Measurements from ENCODE around the gene CNOT8. TPM values are rescaled to one million over a fixed set of nuclear protein-coding genes. Genes with fewer than 3 reads are reported as not detected.
A peak's percentile ranks its signal among the peaks of the same experiment; 100 is the strongest.
"Not testable (repeated sequence)": the region's sequence is repeated elsewhere in the genome, so short reads cannot be mapped to it uniquely, and the experiment has no call there.

CNOT8 gene
- polyA plus RNA-seq (2013, experiment 1 of 2; ENCODE audit: insufficient read length) = 47.1 TPM
- polyA plus RNA-seq (2013, experiment 2 of 2; ENCODE audit: insufficient read length) = 51.2 TPM

DNA sequence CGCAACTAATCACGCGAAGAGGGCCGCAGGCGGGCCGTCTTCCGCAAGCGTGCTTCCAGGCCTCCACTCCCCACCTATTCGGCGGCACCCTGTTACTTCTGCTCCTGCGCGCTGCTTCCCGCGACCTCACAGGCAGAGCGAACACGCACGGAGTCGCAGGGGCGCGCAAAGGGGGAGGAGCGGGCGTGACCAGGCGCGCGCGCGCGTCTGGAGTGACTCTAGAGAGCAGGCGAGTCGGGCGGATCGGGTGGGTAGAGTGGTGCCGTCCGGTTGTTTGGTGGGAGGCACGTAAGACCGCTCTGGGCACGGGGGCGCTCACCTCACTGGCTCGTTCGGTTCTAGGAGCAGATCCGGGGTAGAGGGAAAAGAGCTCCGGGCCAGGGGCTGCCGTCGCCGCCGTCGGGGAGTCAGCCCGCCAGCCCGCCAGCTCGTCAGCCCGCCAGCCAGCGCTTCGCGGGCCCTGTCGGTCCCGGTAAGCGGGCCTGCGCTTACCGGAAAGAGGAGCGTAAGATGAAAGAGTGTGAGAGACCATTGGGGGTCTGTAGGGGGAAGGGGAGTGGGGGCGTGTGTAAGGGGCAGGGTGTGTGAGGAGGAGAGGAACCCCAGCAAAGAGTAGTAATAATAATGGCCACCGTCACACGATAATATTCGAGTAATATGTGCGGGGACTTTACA lies at the start of gene CNOT8:
TSS of gene CNOT8 (plus strand) at position 331 of the 675 bp plus-strand sequence. CDS start 4,652 bp downstream, outside the sequence.
- DNase-seq = peak; percentile 98

DNA sequence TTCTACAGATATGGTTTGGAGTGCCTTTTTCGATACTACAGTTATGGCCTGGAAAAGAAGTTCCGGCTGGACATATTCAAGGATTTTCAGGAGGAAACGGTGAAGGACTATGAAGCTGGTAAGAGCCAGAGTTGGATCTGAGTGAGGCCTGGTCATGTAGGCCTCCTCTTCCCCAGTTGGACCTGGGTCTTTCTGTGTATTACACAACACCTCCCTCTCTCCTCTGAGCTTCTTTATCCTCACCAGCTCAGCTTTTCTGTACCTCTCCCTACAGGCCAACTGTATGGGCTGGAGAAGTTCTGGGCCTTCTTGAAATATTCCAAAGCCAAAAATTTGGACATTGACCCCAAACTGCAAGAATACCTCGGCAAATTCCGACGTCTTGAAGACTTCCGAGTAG lies 47.2 kb upstream of the CNOT8 start:
- no peak for DNase-seq

DNA sequence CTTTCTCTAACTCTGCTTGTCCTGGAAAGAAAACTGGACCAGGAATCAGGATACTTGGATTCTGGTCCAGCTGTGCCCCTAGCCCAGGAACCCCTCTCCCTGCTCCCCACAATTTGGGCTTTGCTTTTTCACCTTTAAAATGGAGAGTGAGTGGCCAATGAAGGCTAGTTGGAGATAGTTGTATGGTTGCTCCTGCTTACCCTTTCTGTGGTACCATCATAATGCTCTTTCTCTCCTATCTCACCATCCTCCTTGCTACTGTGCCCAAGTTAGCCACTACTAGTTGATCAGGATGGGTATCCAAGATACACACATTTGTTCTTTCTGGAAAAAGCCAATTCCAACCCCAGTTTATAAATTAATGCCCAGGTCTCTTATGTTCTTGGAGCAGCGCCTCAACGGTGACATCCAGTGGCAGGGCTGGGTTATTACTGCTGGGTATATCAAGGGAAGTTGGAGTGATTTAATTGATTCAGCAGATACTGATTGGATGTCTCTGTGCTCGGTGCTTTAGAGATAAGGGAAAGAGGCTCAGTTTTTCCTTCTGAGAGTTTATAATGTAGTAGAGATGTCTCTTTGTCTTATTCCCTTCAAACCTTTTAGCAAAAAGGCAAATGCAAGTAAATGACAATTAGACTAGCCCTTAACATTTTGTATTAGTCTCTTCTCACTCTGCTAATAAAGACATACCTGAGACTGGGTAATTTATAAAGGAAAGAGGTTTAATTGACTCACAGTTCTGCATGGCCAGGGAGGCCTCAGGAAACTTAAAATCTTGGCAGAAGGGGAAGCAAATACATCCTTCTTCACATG lies 46.6 kb upstream of the CNOT8 start:
- peak; percentile 67 for DNase-seq

DNA sequence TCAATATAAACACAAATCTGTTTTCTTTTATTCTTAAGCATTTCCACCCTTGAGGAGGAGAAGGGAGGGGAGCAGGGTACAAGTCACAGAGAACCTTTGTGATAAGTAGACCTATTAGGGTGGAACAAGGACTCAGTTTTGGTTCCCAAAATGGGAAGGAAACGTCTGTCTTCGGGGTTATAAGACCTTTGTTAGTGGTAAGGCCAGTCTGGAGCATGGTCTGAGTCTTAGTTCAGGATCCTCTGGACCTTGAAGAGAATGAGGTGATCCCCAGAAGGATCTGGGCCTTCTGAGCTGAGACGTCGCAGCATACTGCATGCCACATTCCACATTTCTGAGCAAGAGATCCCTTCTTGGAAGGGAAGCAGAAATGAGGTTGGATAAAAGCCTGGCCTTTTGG lies 45.3 kb upstream of the CNOT8 start:
- no peak for DNase-seq

DNA sequence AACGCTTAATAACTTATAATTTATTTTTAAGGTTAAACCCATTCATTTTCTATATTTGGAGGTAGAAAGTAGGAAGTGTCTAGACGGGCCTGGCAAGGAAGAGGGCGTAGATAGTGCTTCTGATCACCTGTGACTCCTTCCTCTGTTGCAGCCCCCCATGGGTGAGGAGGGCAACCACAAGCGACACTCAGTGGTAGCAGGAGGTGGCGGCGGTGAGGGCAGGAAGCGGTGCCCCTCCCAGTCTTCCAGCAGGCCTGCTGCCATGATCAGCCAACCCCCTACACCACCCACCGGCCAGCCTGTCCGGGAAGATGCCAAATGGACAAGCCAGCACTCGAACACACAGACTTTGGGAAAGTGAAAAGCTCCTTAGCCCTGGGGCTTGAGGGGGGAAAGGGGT lies 44.7 kb upstream of the CNOT8 start:
- no peak for DNase-seq

DNA sequence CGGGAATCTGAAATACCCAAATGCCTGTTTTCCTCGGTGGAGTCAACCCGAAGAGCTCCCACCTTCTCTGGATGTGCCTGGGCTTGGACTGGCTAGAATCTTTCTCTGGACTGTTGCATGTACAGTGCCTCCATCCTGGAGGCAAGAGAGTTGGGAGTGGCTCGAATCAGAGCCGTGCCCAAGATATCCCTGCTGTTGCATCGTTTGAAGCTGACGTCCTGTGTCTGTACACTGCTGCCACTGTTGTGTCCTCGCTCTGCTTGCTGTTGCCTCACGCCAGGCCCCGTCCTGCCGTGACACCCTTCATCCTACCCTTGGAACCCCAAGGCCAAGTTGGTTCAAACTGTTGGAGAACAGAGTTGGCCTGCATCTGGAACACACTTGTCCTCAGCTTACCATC lies 43.4 kb upstream of the CNOT8 start:
- no peak for DNase-seq

DNA sequence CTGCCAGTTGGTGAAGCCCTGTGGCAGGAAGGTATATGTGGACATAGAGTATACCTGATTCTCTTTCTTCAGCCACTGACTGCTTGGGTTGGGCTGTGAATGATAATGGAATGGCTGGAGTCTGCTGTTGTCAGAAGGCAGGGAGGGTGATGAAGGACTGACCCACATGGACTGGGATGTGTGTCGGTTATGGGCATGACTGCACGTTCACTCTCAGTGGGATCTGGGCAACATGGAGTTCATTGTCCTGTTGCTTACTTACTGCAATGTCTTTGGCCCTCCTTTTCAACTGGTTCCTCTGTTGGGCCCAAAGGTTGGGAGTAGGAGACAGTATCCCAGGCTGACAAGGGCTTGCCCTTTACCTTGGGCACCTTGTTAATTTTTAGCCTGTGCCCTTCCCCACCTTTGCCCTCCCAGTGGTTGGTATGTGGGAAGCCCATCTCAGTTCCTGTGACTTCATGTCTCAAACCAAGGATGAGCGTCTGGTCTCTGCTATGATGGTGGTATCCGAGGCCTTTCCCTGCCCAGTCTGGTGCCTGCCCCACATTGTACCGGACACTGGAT lies 42.7 kb upstream of the CNOT8 start:
- no peak for DNase-seq

DNA sequence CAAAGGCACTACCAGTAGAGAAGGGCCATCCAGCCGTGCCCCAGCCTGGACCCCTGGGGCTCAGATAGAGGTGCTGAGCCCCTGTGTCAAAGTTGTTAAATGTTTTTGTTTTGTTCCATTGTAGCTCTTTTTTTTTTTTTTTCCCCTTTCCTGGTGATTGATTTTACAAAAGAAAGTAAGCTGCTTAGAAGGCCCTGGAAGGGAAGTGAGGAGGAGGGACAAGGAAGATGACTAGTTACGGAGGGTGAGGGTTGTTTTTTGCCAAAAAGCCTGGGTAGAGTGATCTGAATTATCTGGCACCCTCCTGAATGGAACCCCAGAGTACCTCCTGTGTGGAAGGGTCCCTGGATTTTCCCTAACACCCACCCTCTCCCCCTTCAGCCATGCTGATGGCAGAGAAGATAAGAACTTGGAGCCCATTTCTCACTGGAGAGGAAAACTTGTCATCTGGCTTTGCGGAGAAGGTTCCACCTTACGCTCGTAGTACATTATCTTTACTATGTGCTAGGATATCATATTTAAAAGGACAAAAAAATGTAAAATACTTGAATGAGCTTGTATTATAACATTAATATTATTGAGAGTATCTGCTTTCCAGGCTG lies 41.4 kb upstream of the CNOT8 start:
- no peak for DNase-seq

DNA sequence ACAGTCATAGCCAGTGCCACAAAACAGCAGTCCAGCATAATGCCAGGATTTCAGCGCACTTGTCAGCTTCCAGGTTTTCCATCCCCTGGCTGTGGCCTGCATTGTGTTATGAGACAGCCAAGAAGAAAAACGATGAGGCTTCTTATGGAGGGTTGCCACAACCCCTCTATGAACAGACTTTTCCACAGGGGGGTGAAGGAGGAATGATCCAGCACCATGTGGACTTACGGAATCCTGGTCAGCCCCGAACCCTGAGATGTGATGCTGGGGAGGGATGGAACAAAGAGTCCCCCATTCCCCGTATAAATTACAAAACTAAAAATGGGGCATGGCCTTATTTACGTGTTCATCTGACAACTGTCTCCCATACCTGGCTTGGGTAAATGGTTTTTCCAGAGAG lies 40.6 kb upstream of the CNOT8 start:
- no peak for DNase-seq

DNA sequence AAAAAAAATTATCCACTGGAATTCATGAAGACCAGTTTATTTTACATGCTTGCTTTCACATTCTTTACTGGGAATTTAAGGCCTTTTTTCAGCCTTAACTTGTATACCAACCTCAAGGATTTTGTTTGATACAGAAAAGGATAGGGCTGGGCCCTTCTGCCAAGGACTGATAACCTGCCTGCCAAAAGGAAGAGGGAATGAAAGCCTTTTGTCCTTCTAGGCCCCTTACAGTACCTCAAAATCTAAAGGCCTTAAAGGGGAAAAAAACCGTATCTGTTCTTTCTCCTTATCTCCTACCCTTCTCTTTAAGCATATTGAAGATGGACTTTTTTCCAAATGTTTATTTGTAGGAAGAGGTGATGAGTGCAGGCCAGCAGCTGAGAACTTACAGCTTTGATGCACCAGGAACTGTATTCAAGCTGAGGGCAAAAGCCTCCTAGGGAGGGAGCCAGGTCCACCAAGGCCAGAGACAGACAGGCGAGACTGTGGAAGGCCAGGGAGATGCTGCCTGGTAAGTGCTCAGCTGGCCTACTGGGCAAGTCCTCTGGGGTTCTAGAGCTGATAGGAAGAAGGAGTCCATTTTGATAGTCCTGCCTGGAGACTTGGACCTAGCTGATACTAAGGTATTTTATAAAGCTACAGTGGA lies 39.8 kb upstream of the CNOT8 start:
- no peak for DNase-seq

DNA sequence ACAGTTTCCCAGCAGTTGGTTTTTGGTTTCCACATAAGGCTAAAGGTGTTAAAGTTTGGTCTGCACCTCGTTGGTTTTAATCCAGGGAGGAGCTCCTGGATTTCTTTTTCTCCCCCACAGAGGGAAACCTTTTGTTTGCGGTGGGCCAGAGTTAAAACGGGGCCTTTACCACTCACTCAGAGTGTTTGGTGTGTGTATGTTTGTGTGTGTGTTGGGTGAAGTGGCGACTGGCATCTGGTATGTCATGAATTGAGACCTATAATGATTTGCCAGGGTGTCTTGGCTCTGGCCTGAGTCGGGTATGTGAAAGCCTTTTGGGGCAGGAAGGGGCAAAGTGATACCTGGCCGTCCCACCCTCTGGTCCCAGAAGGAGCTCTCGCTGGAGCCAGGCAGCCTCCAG lies 38.9 kb upstream of the CNOT8 start:
- DNase-seq = no peak

DNA sequence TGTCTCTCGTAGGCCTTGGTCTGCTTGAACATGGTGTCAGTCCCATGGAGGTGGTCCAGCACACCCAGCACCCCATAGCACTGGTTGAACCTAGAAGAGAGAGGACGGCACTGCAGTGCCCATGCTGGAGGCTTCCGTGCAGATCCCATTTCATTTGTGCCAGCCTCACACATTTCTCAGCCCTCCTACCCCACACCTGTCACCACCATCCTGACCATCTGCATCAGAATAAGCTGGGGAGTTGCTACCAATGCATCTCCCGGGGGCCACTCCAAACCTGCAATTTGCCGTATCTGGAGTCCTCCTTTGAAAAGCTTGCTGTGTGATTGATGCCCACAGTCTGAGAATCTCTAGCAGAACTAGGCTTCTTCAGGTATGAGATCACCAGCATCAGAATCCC lies 38.0 kb upstream of the CNOT8 start:
- no peak for DNase-seq

DNA sequence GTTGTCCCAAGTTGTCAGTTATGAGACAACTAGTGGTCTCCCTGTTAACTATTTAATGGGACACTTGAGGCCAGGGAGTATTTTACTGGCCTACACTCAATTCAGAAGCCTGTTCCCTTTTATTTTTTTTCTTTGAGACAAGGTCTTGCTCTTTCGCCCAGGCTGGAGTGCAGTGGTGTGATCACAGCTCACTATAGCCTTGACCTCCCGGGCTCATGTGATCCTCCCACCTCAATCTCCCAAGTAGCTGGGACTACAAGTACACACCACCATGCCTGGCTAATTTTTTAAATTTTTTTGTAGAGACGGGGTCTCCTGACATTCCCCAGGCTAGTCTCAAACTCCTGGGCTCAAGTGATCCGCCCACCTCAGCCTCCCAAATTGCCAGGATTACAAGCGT lies 35.5 kb upstream of the CNOT8 start:
- DNase-seq = not testable (repeated sequence)

DNA sequence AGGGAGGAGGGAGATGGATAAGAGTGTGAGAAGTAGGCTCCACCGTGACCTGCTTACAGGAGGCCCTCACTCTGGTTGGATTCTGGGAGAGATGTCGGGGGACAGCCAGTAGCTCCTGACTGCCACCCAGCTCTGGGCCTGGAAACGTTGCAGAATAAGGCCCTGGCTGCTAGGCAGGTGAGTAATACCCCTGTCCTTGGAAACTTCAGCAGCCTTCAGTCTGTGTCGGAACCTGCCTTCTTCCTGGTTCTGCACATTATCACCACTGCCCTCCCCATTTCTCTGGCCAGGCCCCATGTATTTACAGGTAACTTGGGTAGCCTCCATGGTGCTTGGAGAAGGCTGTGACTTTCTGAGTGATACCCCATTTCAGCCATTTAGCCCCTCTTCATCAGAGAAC lies 34.8 kb upstream of the CNOT8 start:
- no peak for DNase-seq

DNA sequence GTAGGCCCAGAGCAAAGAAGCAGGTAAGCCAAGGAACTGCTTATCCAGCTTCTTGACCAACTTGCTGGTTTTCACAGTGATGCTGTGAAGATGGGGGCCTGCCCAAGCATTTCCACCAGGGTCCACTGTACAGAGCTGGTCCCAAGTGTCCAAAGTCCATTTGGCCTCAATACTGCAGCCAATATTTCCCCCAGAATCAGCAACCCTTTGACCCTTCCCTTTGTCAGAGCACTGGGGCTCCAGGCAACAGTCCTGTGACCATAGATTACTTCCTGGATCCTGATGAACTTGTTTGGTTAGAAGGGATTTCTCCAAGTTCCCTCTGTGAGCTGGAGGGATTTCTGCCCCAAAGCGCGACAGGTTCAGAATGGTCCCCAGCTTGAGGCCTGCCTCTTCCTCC lies 34.4 kb upstream of the CNOT8 start:
- DNase-seq = no peak

DNA sequence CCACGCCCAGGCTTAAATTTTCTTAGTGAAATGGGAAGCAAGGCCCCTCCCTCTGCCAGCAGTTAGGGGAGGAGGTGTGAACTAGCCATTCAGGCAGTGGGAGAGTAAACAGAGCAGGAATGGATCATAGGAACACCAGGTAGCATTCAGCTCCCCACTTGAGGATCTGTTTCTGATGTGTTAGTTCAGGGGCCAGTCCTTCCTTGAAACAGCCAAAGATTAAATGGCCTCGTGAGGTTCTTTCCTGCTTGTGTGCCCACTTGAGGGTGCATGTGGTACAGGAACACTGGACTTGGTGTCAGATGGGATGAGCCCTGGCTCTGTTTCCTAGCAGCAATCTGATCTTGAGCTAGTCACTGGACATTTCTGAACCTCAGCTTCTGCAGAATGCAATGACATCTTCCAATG lies 29.2 kb upstream of the CNOT8 start:
- DNase-seq = no peak

DNA sequence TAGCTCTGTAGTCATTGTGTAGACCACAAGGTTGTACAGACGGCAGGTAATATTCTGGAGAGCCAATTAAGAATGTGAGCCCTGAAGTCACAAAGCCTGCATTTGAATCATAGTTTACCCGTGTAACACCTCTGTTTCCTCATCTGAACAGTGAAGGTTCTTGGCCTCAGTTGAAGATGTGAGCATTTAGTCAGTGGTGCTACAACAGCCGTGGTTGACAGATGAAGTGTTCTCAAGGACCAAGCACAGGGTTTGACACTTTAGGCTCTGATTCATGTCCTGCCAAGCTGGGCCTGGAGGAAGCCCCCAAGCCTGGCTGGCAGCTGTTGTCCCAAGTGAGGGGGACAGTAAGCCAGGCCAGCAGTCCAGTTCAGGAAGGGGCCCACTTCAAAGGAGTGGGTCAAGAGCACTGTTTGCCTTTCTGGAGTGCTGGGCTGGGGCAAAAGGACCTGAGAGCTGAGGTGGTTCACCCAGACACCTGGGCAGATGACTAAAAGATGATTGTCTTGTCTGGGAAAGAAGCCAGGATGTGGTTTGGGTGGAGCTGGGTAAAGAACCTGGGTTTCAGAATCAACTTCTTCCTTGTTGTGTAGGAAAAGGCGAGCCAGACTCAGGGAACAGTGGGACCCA lies 28.7 kb upstream of the CNOT8 start:
- no peak for DNase-seq

DNA sequence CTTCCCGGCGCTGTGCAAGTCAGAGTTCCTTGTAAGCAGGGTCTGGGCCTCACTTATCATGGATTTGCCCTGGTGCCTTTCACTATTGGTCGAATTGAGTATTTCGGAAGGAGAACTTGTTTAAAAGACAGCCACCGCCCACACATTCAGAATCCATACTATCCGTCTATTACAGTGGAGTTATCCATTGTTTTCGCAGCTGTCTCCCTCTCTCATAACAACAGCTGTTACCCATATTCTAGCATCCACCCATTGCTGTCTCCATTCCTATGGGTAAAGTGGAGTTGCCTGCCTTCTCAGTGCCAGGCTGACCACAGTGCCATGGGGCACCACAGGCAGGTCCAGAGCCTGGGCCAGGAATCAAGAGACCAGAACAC lies 28.2 kb upstream of the CNOT8 start:
- no peak for DNase-seq

DNA sequence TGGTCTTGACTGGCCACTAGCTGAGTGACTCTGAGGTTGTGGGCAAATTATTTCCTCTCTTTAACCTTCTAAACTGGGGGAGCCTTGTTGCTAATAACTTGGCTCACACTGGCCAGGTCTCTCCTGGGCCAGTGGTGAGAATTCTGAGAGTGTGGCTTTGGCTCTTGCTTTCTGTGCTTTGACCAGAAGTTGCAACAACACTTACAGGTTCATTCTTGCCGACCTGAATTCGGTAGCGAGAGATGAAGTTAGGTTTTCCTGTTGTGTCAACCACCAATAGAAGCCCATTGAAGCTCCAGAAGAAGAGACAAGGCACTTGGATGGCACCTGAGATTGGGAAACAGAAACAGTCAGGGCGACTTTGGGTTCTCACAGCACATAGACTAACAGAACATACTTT lies 27.8 kb upstream of the CNOT8 start:
- no peak for DNase-seq

DNA sequence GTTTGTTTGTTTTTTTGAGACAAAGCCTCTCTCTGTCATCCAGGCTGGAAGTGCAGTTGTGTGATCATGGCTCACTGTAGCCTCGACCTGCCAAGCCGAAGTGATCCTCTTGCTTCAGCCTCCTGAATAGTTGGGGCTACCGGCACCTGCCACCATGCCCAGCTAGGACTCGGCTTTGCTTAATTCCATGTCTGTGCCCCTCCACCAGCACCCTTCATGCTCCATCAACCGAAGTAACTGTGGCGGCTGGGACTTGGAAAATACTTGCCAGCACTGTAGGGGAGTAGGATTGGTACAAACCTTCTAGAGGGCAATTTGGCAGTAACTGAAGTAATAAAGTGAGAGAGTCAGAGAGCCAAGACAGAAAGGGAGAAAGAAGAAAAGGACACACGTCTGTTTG lies 27.0 kb upstream of the CNOT8 start:
- no peak for DNase-seq

DNA sequence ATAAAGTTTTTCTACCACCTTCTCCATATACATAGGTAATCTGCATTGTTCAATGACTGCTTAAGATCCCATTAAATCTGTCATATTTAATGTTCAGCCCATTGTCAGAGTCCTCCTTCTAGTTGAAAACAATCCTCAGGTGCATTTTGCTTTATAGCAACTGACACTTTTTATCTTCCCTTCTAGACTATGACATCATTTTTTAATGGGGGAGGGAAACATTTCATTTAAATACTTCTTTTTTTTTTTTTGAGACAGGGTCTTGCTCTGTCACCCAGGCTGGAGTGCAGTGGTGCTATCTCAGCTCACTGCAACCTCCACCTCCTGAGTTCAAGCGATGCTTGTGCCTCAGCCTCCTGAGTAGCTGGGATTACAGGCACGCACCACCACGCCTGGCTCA lies 25.6 kb upstream of the CNOT8 start:
- DNase-seq = not testable (repeated sequence)

DNA sequence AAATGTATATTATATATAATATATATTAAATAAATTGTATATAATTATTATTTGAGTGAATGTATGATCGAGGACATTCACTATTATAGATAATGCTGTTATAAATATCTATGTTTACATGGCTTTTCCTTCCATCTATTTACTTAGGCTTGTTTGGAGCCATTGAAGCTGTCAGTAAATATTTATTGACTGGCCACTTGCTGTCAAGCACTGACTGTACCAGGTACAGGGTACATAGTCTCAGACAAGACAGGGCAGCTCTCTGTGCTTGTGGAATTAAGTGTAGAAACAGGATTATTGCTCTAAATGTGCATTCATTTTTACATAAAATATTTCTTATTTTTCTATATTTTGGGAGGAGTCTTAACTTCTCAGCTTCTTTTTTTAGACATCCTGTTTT lies 24.4 kb upstream of the CNOT8 start:
- no peak for DNase-seq

DNA sequence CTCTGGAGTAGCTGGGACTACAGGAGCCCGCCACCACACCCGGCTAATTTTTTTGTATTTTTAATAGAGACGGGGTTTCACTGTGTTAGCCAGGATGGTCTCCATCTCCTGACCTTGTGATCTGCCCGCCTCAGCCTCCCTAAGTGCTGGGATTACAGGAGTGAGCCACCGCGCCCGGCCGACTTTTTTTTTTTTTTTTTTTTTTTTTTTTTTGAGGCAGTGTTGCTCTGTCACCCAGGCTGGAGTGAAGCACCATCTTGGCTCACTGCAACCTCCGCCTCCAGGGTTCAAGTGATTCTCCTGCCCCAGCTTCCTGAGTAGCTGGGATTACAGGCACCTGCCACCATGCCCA lies 22.8 kb upstream of the CNOT8 start:
- not testable (repeated sequence) for DNase-seq

Data from fibroblast of skin of scalp (primary cell).